ENCODE measurements around the gene MYO1H.

DNA sequence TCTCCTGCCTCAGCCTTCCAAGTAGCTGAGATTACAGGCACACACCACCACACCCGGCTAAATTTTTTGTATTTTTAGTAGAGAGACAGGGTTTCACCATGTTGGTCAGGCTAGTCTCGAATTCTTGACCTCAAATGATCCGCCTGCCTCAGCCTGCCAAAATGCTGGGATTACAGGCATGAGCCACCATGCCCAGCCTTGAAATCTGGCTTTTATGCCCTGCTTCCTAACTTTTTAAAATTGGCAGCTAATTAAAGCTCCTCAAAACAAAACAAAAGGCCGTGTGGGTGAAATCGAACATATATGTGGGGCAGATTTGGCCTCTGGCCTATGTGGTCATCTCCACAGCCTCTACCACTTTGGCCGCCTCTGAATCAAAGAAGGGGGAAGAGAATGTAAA is 91.5 kb downstream of the MYO1H start:
- TF ChIP-seq CTCF (IDR thresholded peaks at IDR 0.05), result no peak
- TF ChIP-seq POLR2A (IDR thresholded peaks at IDR 0.05), result no peak

Data from adrenal gland (tissue), 5 donors.